Lung (tissue), 12 donors: Measurements from ENCODE around the gene ASB1. TPM values are rescaled to one million over a fixed set of nuclear protein-coding genes. Genes with fewer than 3 reads are reported as not detected.
"Not testable (repeated sequence)": the region's sequence is repeated elsewhere in the genome, so short reads cannot be mapped to it uniquely, and the experiment has no call there.

Experiments used
- ATAC-seq: fragments of 200-7000 bp; cut with Tn5 transposase; one replicate; pipeline ENCODE4 v1.9.1; 2020; ENCODE audit warnings: moderate number of reproducible peaks; ENCODE audit not compliant: insufficient read depth, low FRiP score
- DNase-seq, 3 donors: peaks; one replicate each; pipeline ENCODE4 v3.0.0-alpha.2; 2013 to 2017
- H3K27ac ChIP-seq, 2 donors: one replicate each; pipeline ENCODE4 v1.5.1; 2013; ENCODE audit warnings: mild to moderate bottlenecking in 2 of 2, moderate library complexity in 2 of 2, control low read depth in 1 of 2, inconsistent platforms in 1 of 2, low read depth in 1 of 2, low read length in 1 of 2
- H3K27me3 ChIP-seq, 3 donors: one replicate each; pipeline ENCODE4 v1.5.1; 2013; ENCODE audit warnings: low read length in 2 of 3; ENCODE audit not compliant: control insufficient read depth in 3 of 3, insufficient read depth in 3 of 3
- H3K36me3 ChIP-seq, 4 donors: one replicate each; pipeline ENCODE4 v1.5.1; 2013; ENCODE audit warnings: low read length in 4 of 4, mild to moderate bottlenecking in 1 of 4, moderate library complexity in 1 of 4; ENCODE audit not compliant: control insufficient read depth in 4 of 4, insufficient read depth in 4 of 4
- H3K4me1 ChIP-seq, 5 donors: one replicate each; pipeline ENCODE4 v1.5.1; 2013; ENCODE audit warnings: low read length in 5 of 5, mild to moderate bottlenecking in 2 of 5, moderate library complexity in 1 of 5; ENCODE audit not compliant: control insufficient read depth in 5 of 5, insufficient read depth in 5 of 5
- H3K4me3 ChIP-seq: one replicate; pipeline ENCODE4 v1.5.1; 2013; ENCODE audit warnings: mild to moderate bottlenecking, control low read depth, moderate library complexity
- H3K9ac ChIP-seq, 2 donors: one replicate each; pipeline ENCODE4 v1.5.1; 2013; ENCODE audit warnings: low read length in 2 of 2, control low read depth in 1 of 2; ENCODE audit not compliant: insufficient read depth in 1 of 2
- H3K9me3 ChIP-seq, 4 donors: one replicate each; pipeline ENCODE4 v1.5.1; 2013; ENCODE audit warnings: low read length in 3 of 4, mild to moderate bottlenecking in 1 of 4, moderate library complexity in 1 of 4; ENCODE audit not compliant: control insufficient read depth in 4 of 4, insufficient read depth in 3 of 4
- CTCF ChIP-seq: IDR thresholded peaks from 2 replicates; pipeline ENCODE4 v1.5.1; 2012; ENCODE audit warnings: mild to moderate bottlenecking; ENCODE audit errors: control extremely low read depth, extremely low read depth
- WGBS, 2 donors: extraction: QIAGEN DNeasy Blood & Tissue Kit; methylation state at CpG; one replicate each; pipeline ENCODE4 v1.1.7; 2013; 5-methylcytosine and 5-hydroxymethylcytosine counted together
- polyA plus RNA-seq, 2 donors: library from polyadenylated mRNA; stranded (reverse); fragments of 200-250 nt; gene quantifications; one replicate each; pipeline ENCODE4 v1.2.1, GENCODE V29; 2013
- total RNA-seq, 2 donors: library from RNA; depleted of rRNA in 1 of 2; stranded (reverse); fragments of >200 nt in 1 of 2; gene quantifications; one replicate each; pipeline ENCODE4 v1.2.1, GENCODE V29; 2014 to 2021
- donor health status: control.
- donor health status: control.
- donor health status: Bipolar disorder and iron deficiency.
- donor health status: healthy.
- donor health status: DM: yes; HTN: yes; CAD: no.

The ASB1 gene
- total and polyA plus RNA-seq, 4 donors: 17.7 to 34.9 (median 20.6) TPM

- H3K4me3 ChIP-seq: no peak overlapping the region
- WGBS, 2 donors: 87 to 93% methylated on average over 21 of the region's 21 CpGs
- ATAC-seq: no peak
Observed at GRCh38 chr2:238403632-238404405, 22.9 kb upstream of the ASB1 start.

GRCh38 chr2:238404406-238405216 is 22.1 kb upstream of the ASB1 start:
- DNase-seq (no peak), ATAC-seq (peak; percentile 47)
- no peak for TF ChIP-seq CTCF
- Histone ChIP-seq H3K9me3 (peaks cover 0 to 1% (median 0%) of the 10 kb centered on the region in 4 donors), H3K9ac (no peak overlapping the region), H3K27me3 (no peaks in the 10 kb centered on the region), H3K4me3 (no peak overlapping the region), H3K27ac (no peak overlapping the region), H3K36me3 (peaks cover 0 to 6% (median 6%) of the 10 kb centered on the region in 4 donors), H3K4me1 (no peaks in the 10 kb centered on the region)
- WGBS, 2 donors: 75 to 89% methylated on average over 19 of the region's 19 CpGs

More at GRCh38 chr2:238403632-238404405, 22.9 kb upstream of the ASB1 start:
- H3K36me3 ChIP-seq: peaks cover 0 to 9% (median 6%) of the 10 kb centered on the region in 4 donors
- no peak for TF ChIP-seq CTCF
- DNase-seq: no peak
- H3K9me3 ChIP-seq: peaks cover 0 to 1% (median 0%) of the 10 kb centered on the region in 4 donors
- H3K27me3 ChIP-seq: no peaks in the 10 kb centered on the region
- no peak overlapping the region for H3K27ac ChIP-seq
- H3K9ac ChIP-seq: no peak overlapping the region
- H3K4me1 ChIP-seq: no peaks in the 10 kb centered on the region

GRCh38 chr2:238405217-238405555 is 21.5 kb upstream of the ASB1 start:
- H3K27ac ChIP-seq, H3K36me3 ChIP-seq, H3K4me1 ChIP-seq, H3K9ac ChIP-seq, H3K27me3 ChIP-seq, ATAC-seq, H3K4me3 ChIP-seq, DNase-seq, H3K9me3 ChIP-seq: not testable (repeated sequence)
- 95 to 99% methylated on average over 4 of the region's 4 CpGs for WGBS, 2 donors
